CD4-positive, alpha-beta T cell treated with Interleukin-17A for 1 hour (primary cell): Measurements from ENCODE around the gene AMOTL2.

Source experiments
- DNase-seq: peaks from one replicate; pipeline ENCODE4 v3.0.0-alpha.2; 2020

Gene AMOTL2

GRCh38 chr3:134350861-134351311 is 23.4 kb downstream of the AMOTL2 start:
- DNase-seq = no peak

DNA sequence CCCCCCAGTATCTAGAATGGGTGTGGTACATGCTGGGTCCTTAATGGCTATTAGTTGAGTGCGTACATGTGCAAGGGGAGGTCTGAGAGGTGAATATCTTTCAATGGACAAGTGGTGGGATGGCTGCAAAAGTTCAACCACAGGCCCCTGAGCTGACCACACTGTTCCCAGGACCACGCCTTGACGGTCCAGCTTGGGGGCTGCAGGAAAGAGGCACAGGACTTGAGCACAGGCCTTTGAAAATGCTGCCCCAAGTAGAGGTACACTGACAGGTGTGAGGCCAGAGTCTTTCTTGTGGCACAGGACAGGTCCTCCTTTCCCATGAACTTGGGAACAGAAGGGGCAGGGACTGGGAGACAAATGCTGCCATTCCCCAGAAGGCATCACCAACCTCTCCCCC is 24.0 kb downstream of the AMOTL2 start:
- DNase-seq = no peak

- DNase-seq = no peak
Measured at GRCh38 chr3:134348524-134348923, 25.7 kb downstream of the AMOTL2 start.

DNA sequence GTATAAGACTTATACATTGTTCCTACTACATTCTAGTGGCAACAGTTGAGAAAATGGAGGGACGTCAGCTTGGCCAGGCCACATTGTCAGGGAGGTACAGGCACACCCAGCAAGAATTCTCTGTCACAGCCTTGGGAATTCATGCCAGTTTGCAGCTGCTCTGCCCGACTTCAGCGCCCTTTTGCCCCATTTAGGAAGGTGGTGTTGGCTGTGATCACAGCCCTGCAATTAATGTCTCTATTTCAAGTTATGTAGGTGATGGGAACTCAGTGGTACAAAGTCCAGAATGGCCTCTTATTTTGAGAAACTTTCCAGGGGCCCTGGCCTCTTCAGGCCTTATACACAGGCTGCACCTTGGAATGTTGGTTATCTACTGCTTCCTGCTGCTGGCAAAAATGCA is 26.7 kb downstream of the AMOTL2 start:
- DNase-seq = no peak

GRCh38 chr3:134346744-134347143 is 27.5 kb downstream of the AMOTL2 start:
- no peak for DNase-seq

DNA sequence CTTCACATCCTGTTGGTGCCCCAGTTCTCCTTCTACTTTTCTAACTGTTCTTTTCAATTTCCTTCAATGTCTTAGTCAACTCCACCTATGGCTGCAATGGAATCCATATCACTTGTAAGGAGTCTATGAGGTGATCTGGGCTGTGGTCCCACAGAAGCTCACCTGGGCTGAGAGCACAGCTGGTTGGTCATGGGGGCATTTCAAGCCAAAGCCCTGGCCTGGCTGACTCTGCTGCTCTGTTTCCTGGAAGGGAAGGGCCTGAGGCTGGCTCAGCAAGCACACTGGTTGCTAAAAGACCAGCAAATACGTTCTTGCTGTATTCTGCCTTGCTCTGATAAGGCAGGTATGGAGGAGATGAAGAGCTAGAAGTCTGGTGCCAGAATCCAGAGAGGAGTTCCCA is 29.0 kb downstream of the AMOTL2 start:
- DNase-seq = no peak

GRCh38 chr3:134344560-134344959 is 29.7 kb downstream of the AMOTL2 start:
- DNase-seq = no peak

DNA sequence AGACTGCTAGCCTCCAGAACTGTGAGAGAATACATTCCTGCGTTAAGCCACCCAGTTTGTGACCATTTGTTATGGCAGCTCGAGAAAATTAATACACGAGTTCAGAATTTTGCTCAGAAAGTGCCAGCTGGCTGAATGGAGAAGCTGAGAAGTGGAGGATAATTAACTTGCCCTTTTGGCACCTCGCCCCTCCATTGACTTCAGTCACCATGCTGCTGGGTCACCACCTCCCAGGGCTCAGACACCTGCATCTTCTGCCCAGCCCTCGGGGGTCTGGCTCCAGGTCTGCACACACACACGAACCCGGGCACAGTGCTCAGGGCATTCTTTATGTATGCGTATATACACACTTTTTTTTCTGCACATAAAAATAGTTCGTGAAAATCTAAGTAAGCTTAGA is 32.0 kb downstream of the AMOTL2 start:
- DNase-seq = no peak

- no peak for DNase-seq
Measured at GRCh38 chr3:134341389-134341788, 32.9 kb downstream of the AMOTL2 start.

DNA sequence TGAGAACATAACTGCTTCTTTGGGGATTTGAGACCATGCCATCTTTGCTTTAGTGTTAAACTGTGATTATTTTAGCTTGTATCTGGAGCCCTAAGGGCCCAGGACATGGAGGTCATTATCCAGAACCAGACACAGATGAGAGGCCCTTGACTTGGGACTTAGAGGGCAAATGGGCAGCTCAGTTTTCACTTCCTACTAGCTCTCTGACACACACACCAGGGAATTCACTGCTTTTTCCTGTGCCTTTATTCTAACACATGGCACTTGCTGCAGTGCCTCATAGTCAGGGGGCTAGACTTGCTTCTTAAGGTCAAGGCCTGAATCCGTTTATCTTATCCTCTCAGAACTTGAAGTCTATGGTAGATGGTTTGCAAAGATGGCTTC is 33.3 kb downstream of the AMOTL2 start:
- no peak for DNase-seq

DNA sequence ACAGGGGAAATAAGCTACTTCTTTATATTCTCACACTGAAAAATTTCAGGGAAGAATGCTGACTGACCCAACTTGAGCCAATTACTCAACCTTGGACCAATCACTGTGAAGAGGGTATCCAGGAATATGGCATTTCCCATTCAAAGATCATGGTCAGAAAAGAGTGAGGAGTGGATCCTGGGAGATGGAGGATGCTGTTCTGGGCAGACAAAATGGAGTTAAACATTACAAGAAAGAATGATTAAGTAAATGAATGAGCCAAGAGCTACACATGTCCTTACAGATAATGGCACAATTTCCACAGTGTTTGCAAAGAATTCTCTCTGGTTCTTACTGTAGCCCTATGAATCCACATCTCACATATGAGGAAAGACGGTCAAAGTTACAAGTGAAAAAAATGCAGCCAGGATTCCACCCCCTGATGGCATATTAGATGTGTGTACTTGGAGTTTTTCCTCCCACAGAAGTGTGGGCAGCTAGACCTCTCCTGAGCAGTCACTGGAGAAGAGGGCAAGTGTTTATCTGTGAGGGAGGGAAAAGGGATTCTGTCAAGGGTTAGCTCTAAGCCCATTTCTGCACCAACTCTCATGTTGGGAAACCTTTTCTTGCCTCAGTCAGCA is 33.8 kb downstream of the AMOTL2 start:
- DNase-seq = no peak

- no peak for DNase-seq
Measured at GRCh38 chr3:134339913-134340312, 34.3 kb downstream of the AMOTL2 start.

DNA sequence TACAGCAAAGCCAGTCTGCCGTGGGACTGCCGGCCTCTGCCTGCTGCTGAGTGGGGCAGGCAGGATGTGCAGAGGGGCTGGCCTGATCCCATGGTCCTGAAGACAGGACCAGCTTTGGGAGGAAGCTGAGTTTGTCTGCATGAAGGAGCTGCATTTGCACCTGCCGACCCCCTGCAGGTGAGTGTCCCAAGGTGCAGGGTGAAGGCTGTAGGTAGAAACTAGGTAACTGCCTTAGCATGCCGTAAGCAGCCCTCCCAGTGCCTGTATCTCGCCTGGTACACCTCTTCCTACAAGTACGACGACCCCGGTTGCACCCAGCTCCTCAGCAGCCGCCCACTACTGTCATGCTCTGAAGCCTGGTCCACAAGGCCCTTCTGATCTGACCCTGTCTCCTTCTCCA is 34.9 kb downstream of the AMOTL2 start:
- DNase-seq = no peak

GRCh38 chr3:134338516-134339261 is 35.6 kb downstream of the AMOTL2 start:
- no peak for DNase-seq

- no peak for DNase-seq
Measured at GRCh38 chr3:134338201-134338512, 36.1 kb downstream of the AMOTL2 start.

DNA sequence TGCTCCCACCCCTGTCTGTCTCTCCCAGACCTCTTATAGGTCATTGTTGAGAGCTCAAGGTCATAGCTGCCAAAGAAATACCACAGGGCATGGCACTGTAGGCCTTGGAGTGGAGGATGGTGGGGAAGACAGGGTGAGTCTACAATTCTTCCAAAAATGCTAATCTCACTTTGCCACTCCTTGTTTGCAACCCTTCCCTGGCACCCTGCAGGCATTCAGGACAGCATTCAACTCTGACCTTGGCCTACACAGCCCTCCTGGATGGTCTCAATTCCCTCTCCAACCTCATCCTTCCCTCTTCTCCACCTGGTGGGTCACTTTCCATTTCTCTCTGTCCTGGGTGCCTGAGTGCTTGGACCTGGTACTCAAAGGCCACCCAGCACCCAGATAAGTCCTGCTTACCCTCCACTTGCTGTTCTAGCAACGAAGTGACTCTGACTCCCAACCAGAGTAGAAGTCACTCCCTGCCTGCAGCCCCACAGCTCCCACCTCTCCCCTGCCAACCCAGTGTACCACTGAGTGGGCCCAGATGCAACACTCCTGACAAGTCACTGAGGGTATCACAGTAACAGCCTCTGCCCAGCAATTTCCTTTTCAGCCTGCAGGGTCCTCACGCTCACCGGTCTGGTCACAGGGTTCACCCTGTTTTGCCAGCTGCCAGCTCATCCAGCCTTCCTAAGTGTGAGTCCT is 36.6 kb downstream of the AMOTL2 start:
- DNase-seq = no peak

- DNase-seq = no peak
Measured at GRCh38 chr3:134337071-134337482, 37.2 kb downstream of the AMOTL2 start.

- no peak for DNase-seq
Measured at GRCh38 chr3:134336587-134336986, 37.7 kb downstream of the AMOTL2 start.

DNA sequence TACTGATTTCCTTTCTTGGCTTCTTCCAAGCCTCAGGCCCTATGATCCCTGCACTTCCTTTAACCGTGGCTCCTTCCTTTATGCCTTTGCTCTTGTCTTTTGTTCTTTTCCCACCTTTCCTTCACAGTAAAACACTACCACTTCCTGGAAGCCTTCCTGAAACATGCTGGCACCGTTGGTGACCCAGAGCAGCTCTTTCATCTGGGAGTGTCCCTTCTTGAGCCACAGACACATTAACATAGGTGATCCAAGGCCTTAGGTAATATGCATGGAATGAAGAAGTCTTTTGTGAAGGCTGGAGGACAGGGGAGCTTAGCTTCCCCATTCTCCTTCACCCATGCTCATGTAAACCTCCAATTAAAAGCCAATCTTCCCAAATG is 39.4 kb downstream of the AMOTL2 start:
- no peak for DNase-seq

- DNase-seq = no peak
Measured at GRCh38 chr3:134334231-134334900, 39.9 kb downstream of the AMOTL2 start.

DNA sequence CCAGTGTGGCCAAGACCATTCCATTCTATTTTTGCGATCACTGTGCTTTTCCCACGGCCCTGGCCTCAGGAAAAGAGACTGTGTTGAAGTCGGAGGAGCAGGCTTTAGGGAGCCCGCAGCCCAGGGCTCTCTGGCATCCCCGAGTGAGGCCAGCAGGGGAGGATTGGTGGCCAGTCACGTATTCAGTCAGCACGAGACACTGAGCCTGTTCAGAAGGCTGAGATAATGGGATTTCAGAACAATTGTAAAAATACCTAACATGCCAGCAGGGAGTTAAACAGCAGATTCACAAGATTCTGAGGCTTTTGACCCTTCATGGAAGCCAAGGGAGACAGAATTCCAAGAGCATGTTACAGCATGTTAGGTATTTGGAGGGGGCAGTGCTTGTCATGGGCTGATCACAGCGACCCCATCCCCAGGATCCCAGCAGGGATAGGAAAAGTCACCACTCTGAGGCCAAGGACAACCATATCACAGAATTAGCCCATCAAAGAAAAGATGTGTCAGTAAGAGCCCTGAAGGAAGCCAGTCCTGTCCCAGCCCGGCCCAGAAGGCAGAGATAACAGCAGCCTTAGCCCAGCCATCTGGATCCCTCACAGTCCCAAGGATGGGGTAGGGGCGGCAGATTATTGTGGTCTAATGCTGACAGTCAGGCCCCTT is 40.6 kb downstream of the AMOTL2 start:
- no peak for DNase-seq

GRCh38 chr3:134332344-134332743 is 41.9 kb downstream of the AMOTL2 start:
- no peak for DNase-seq

- DNase-seq = no peak
Measured at GRCh38 chr3:134331811-134332199, 42.4 kb downstream of the AMOTL2 start.
